Muscle of arm (tissue), 14 donors: Measurements from ENCODE around the gene LRRC41. TPM values are rescaled to one million over a fixed set of nuclear protein-coding genes. Genes with fewer than 3 reads are reported as not detected.
"Not testable (repeated sequence)": the region's sequence is repeated elsewhere in the genome, so short reads cannot be mapped to it uniquely, and the experiment has no call there.

Source experiments
- DNase-seq: peaks from one replicate; pipeline ENCODE4 v3.0.0-alpha.2; 2013
- long read RNA-seq, 11 donors: transcript quantifications; one replicate each; lab custom pipeline, GENCODE V29; 2026
- polyA plus RNA-seq, 12 donors: library from polyadenylated mRNA; unstranded; fragments of 120-200 nt; gene quantifications; one replicate each; pipeline ENCODE4 v1.2.1, GENCODE V29; 2013; ENCODE audit not compliant: insufficient read length in 12 of 12

The LRRC41 gene
- polyA plus RNA-seq = 10 to 100 TPM in 11 of 12 donors, not detected in 1; 44.1 to 62.3 (median 57.2) TPM
- long read RNA-seq, donor 1, full-length matches to known transcripts = 7 of 37 reads
- long read RNA-seq, donor 1, partial matches to known transcripts = 30 of 37 reads
- long read RNA-seq, donor 1, other reads (novel, unspliced or antisense) = 0 of 37 reads
- long read RNA-seq, donor 2, full-length matches to known transcripts = 10 of 1,286 reads
- long read RNA-seq, donor 2, partial matches to known transcripts = 325 of 1,286 reads
- long read RNA-seq, donor 2, other reads (novel, unspliced or antisense) = 951 of 1,286 reads
- long read RNA-seq, donor 3, full-length matches to known transcripts = 4 of 436 reads
- long read RNA-seq, donor 3, partial matches to known transcripts = 98 of 436 reads
- long read RNA-seq, donor 3, other reads (novel, unspliced or antisense) = 334 of 436 reads
- long read RNA-seq, donor 4, full-length matches to known transcripts = 3 of 3 reads
- long read RNA-seq, donor 4, partial matches to known transcripts = 0 of 3 reads
- long read RNA-seq, donor 4, other reads (novel, unspliced or antisense) = 0 of 3 reads
- long read RNA-seq, donor 5, full-length matches to known transcripts = 11 of 1,402 reads
- long read RNA-seq, donor 5, partial matches to known transcripts = 1,227 of 1,402 reads
- long read RNA-seq, donor 5, other reads (novel, unspliced or antisense) = 164 of 1,402 reads
- long read RNA-seq, donor 6, full-length matches to known transcripts = 4 of 4 reads
- long read RNA-seq, donor 6, partial matches to known transcripts = 0 of 4 reads
- long read RNA-seq, donor 6, other reads (novel, unspliced or antisense) = 0 of 4 reads
- long read RNA-seq, donor 7, full-length matches to known transcripts = 5 of 484 reads
- long read RNA-seq, donor 7, partial matches to known transcripts = 441 of 484 reads
- long read RNA-seq, donor 7, other reads (novel, unspliced or antisense) = 38 of 484 reads
- long read RNA-seq, donor 8, full-length matches to known transcripts = 15 of 863 reads
- long read RNA-seq, donor 8, partial matches to known transcripts = 749 of 863 reads
- long read RNA-seq, donor 8, other reads (novel, unspliced or antisense) = 99 of 863 reads
- long read RNA-seq, donor 9, full-length matches to known transcripts = 7 of 18 reads
- long read RNA-seq, donor 9, partial matches to known transcripts = 11 of 18 reads
- long read RNA-seq, donor 9, other reads (novel, unspliced or antisense) = 0 of 18 reads
- long read RNA-seq, donor 10, full-length matches to known transcripts = 17 of 27 reads
- long read RNA-seq, donor 10, partial matches to known transcripts = 10 of 27 reads
- long read RNA-seq, donor 10, other reads (novel, unspliced or antisense) = 0 of 27 reads
- long read RNA-seq, donor 11, full-length matches to known transcripts = 14 of 33 reads
- long read RNA-seq, donor 11, partial matches to known transcripts = 19 of 33 reads
- long read RNA-seq, donor 11, other reads (novel, unspliced or antisense) = 0 of 33 reads

- DNase-seq = peak; percentile 96
Measured at GRCh38 chr1:46303038-46303871, at the start of gene LRRC41, which contains the start of gene UQCRH. TSS of gene LRRC41 (minus strand) at chr1:46303616. CDS start at chr1:46303322, 294 bp downstream. TSS of gene UQCRH (plus strand) at chr1:46303698. CDS start at chr1:46303767, 69 bp downstream.

DNA sequence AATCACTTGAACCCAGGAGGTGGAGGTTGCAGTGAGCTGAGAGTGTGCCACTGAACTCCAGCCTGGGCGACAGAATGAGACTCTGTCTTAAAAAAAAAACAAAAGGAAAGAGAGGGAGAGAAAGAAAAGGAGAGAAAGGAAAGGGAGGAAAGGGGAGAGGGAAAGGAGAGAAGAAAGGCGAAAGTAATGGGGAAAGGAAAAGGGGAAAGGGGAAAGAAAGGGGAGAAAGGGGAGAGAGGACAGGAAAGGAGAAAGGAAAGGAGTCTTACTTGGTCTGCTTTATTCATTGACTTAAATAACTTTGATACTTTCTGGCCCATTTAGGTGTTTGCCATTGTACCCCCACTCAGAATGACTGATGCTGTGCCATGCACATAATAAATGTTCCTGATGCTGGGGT, 48.9 kb upstream of the LRRC41 start:
- DNase-seq = no peak

- no peak for DNase-seq
Measured at GRCh38 chr1:46345281-46345680, 41.9 kb upstream of the LRRC41 start.

DNA sequence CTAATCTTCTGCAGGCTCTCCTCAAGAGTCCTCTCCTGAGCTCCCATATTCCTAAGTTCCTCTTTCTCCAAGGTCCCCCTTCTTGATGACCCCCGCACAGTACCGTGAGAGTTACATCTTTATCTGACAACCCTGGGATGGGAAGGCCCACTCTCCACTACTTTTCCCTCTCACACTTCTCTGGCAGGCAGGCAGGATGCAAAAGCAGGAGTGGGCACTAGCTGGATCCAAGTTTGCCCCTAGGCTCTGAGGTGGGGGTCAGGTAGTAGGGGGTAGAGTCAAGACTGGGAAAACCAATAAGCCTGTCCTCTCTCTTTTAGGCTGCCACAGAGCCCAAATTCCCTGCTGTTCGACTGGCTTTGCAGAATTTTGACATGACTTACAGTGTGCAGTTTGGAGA, 41.1 kb upstream of the LRRC41 start:
- DNase-seq = no peak

- DNase-seq = no peak
Measured at GRCh38 chr1:46343705-46344104, 40.3 kb upstream of the LRRC41 start.

- DNase-seq = no peak
Measured at GRCh38 chr1:46343351-46343695, 39.9 kb upstream of the LRRC41 start.

GRCh38 chr1:46342677-46343350, 39.4 kb upstream of the LRRC41 start:
- DNase-seq = no peak

GRCh38 chr1:46342084-46342656, 38.8 kb upstream of the LRRC41 start:
- DNase-seq = no peak

DNA sequence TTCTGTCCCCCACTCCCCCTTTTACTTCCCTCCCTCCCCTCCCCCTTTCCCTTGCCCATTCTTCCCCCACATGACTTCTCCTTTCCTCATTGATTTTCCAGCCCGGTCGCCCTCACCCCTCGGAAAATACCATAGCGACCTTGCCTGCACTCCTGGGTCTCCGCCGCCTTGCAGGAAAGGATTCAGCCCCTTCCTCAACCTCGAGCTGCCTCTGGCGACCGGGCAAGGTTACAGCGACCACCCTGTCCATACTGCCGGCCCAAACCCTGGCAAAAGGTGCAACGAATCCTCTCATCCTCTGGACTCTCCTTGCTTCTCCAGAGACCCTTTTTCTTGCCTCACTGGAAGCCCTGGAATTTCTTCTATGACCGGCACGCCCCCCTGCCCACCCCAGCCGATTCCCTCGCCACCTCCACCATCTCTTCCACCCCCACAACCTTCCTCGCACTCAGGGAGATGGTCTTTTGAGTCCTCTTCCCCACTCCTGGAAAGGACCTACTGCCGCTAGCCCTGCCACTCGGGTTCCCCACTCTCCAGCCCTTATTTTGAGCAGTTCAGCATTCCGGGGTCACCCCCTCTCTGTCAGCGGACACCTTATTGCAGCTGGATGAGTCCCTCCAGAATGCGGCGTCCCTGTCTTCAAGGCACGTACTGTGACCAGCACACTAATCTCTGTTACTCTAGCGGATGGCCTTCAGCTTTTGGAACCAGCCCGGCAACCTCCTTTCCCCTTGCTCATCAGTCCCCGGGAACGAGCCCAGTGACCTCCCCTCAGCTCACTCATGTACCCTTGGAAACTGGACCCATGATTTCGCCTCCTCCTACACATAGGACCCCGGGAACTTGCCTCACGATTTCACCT, 38.0 kb upstream of the LRRC41 start:
- DNase-seq = peak; percentile 5

- peak; percentile 95 for DNase-seq
Measured at GRCh38 chr1:46340404-46341221, 37.2 kb upstream of the LRRC41 start, which contains the start of gene NSUN4. TSS of gene NSUN4 (plus strand) at chr1:46340807. CDS start at chr1:46340827, 20 bp downstream.

DNA sequence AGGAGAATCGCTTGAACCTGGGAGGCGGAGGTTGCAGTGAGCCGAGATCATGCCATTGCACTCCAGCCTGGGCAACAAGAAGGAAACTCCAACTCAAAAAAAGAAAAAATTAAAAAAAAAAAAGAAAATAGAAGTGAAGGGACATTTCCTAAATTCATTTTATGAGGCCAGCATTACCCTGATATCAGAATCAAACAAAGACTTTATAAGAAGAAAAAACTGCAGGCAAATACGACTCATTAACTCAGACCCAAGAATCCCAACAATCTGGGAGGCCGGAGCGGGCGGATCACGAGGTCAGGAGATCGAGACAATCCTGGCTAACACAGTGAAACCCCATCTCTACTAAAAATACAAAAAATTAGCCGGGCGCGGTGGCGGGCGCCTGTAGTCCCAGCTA, 34.0 kb upstream of the LRRC41 start:
- DNase-seq = not testable (repeated sequence)

- DNase-seq = no peak
Measured at GRCh38 chr1:46335081-46335480, 31.7 kb upstream of the LRRC41 start.

GRCh38 chr1:46334030-46334384, 30.6 kb upstream of the LRRC41 start:
- DNase-seq = no peak

DNA sequence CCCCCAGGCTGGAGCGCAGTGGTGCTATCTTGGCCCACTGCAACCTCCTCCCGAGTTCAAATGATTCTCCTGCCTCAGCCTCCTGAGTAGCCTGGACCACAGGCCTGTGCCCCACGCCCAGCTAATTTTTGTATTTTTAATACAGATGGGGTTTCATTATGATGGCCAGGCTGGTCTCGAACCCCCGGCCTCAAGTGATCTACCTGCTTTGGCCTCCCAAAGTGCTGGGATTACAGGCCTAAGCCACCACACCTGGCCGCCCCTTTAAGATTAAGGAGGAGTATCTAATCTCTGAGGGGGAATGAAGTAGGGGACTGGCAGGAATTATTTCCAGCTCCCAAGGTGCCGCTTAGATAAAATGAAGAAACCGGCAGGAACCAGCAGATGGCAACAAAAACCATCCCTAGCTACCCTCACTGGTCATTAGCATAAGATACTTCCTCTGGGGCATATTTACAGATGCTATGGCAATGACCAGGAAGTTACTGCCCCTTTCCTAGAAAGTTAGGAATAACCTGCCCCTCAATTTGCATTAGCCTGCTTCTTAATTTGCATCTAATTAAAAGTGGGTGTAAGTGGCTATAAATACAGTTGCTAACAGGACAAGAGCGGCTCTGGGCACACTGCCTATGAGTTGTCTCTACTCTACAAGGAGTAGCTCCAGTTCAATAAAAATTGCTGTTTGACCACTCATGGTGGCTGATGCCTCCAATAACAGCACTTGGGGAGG, 30.0 kb upstream of the LRRC41 start:
- no peak for DNase-seq

- not testable (repeated sequence) for DNase-seq
Measured at GRCh38 chr1:46331786-46332540, 28.5 kb upstream of the LRRC41 start.

GRCh38 chr1:46330381-46330780, 27.0 kb upstream of the LRRC41 start:
- not testable (repeated sequence) for DNase-seq
